Body of pancreas (tissue), 4 donors: ENCODE data around the gene ZC3H18. TPM values are rescaled to one million over a fixed set of nuclear protein-coding genes. Genes with fewer than 3 reads are reported as not detected.

ENCODE experiments used
- ATAC-seq: fragments of 150-250 bp; one replicate; pipeline ENCODE4 v1.9.1; 2016
- DNase-seq, 4 donors: peaks; one replicate each; pipeline ENCODE4 v3.0.0-alpha.2; 2019
- H3K27ac ChIP-seq, 4 donors: fragments of 200-600 bp; sonication (generic); 1 replicate in 3 of 4; 2 replicates in 1 of 4; pipeline versions ENCODE4 v1.5.1 to v1.6.1; 2016 to 2019; ENCODE audit warnings: mild to moderate bottlenecking in 1 of 4, mixed read lengths in 1 of 4, moderate library complexity in 1 of 4
- H3K27me3 ChIP-seq, 2 donors: fragments of 200-600 bp; sonication (generic); one replicate each; pipeline ENCODE4 v1.6.0; 2016; ENCODE audit warnings: mild to moderate bottlenecking in 1 of 2
- H3K36me3 ChIP-seq, 2 donors: fragments of 200-600 bp; sonication (generic); replicated peaks in 1 of 2; 2 replicates each; pipeline ENCODE4 v1.5.1; 2016; ENCODE audit warnings: low read depth in 2 of 2; ENCODE audit not compliant: insufficient read depth in 1 of 2
- H3K4me1 ChIP-seq: fragments of 200-600 bp; sonication (generic); one replicate; pipeline ENCODE4 v1.6.0; 2016
- H3K4me3 ChIP-seq, 2 donors: fragments of 200-600 bp; sonication (generic); 1 replicate in 1 of 2; 2 replicates in 1 of 2; pipeline ENCODE4 v1.5.1; 2016 to 2019
- H3K9me3 ChIP-seq, 3 donors: fragments of 200-600 bp; sonication (generic); 1 replicate in 2 of 3; 2 replicates in 1 of 3; pipeline ENCODE4 v1.5.1; 2016
- CTCF ChIP-seq, 7 experiments: fragments of 450-650 bp in 4 of 7; fragments of 200-600 bp in 3 of 7; sonication (generic) in 3 of 7; IDR thresholded peaks; one replicate each; pipeline ENCODE4 v1.5.1; 2016 to 2019; ENCODE audit warnings: antibody characterized with exemption in 7 of 7
- POLR2A ChIP-seq, 3 donors: fragments of 450-650 bp; IDR thresholded peaks; one replicate each; pipeline ENCODE4 v1.6.1; 2016; ENCODE audit warnings: antibody characterized with exemption in 3 of 3, mild to moderate bottlenecking in 2 of 3
- WGBS, 2 donors: methylation state at CpG; one replicate each; pipeline ENCODE4 v1.1.5; 2017; 5-methylcytosine and 5-hydroxymethylcytosine counted together
- intact Hi-C: fragments of 100-400 bp; cut with DNase I; formaldehyde crosslinking; loops from one replicate; pipeline ENCODE4 v1.15.1; 2023
- total RNA-seq, 2 donors: library from RNA; depleted of rRNA; stranded (reverse); fragments of >200 nt; gene quantifications; one replicate each; pipeline ENCODE4 v1.1.0, GENCODE V29; 2016

Gene ZC3H18
- total RNA-seq, 2 donors from 2014 or later, result 11.7 to 22.4 TPM

DNA sequence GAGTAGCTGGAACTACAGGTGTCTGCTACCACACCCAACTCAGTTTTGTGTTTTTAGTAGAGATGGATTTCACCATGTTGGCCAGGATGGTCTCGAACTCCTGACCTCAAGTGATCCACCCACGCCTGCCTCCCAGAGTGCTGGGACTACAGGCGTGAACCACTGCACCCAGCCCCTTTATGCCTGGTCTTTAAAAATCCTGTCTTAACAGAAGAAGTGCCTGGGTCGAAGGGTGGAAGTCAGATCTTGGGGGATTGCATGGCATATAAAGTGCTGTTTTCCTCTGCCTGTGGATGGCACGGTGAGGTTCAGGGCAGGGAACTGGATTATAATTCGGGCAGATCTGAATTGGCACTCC is 30.3 kb downstream of the ZC3H18 start:
- DNase-seq, result no peak
- no peak overlapping the region for H3K4me3 ChIP-seq
- no peaks in the 10 kb centered on the region for H3K4me1 ChIP-seq
- intact Hi-C loops, result no loop called here
- ATAC-seq, result no peak
- no peaks in the 10 kb centered on the region for H3K27me3 ChIP-seq
- WGBS, 2 donors, result 94 to 100% methylated on average over 4 to 6 of the region's 6 CpGs
- H3K36me3 ChIP-seq, result peaks cover 0 to 18% of the 10 kb centered on the region in 2 donors
- no peaks in the 10 kb centered on the region for H3K9me3 ChIP-seq
- no peak for TF ChIP-seq POLR2A (IDR thresholded peaks at IDR 0.05)
- no peak for TF ChIP-seq CTCF (IDR thresholded peaks at IDR 0.05)
- peak overlapping the region in 1 of 4 donors; percentile 74 for H3K27ac ChIP-seq

DNA sequence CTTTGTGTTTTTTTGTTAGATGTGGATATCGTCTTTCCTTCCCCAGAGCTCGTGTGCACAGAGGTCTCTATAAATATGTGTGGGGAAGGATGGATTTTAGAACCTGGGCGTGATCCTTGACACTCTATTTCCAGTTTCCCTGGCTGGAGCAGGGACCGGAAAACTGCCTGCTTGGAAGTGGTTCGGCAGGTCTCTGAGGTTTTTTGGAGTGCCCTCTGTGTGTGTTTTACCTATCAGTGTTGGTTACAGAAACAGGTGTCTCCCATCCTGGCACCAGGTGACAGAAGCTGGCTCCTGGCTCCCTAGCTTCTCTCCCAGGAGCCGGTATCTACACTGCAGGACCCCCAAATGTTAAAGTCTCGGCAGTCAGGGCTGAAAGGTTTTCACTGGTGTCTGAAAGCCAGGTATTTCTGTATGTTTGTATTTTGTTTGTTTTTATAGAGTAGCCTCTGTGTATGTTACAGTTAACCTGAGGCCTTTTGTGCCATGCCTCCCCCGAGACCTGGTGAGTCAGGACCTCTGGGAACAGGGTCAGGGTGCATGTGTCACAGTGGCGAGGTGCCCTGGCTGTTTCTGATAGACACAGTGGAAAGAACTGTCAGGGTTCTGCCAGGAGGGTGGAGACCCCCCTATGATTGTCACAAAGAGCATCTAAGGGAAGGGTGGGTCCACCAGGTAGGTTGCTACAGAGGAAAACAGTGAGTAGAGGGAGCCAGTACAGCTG is 31.3 kb downstream of the ZC3H18 start:
- intact Hi-C loops, result no loop called here
- WGBS, 2 donors, result 88 to 95% methylated on average over 9 of the region's 9 CpGs
- Histone ChIP-seq H3K4me3 (no peak overlapping the region), H3K9me3 (no peaks in the 10 kb centered on the region), H3K4me1 (no peaks in the 10 kb centered on the region), H3K27me3 (no peaks in the 10 kb centered on the region), H3K36me3 (peaks cover 0 to 23% of the 10 kb centered on the region in 2 donors), H3K27ac (no peak overlapping the region)
- DNase-seq, result no peak
- ATAC-seq, result no peak
- TF ChIP-seq POLR2A (IDR thresholded peaks at IDR 0.05) (no peak), CTCF (IDR thresholded peaks at IDR 0.05) (no peak)

GRCh38 chr16:88602091-88602490 is 31.9 kb downstream of the ZC3H18 start:
- no peaks in the 10 kb centered on the region for H3K4me1 ChIP-seq
- H3K27ac ChIP-seq, result no peak overlapping the region
- WGBS, 2 donors, result 88 to 95% methylated on average over 7 of the region's 7 CpGs
- H3K27me3 ChIP-seq, result no peaks in the 10 kb centered on the region
- TF ChIP-seq CTCF (IDR thresholded peaks at IDR 0.05), result no peak
- no peak for TF ChIP-seq POLR2A (IDR thresholded peaks at IDR 0.05)
- DNase-seq (no peak), ATAC-seq (no peak)
- intact Hi-C loops, result no loop called here
- H3K4me3 ChIP-seq, result no peak overlapping the region
- H3K9me3 ChIP-seq, result no peaks in the 10 kb centered on the region
- H3K36me3 ChIP-seq, result peaks cover 0 to 23% of the 10 kb centered on the region in 2 donors

GRCh38 chr16:88605186-88606147 is 35.3 kb downstream of the ZC3H18 start:
- 76 to 79% methylated on average over 14 to 20 of the region's 20 CpGs for WGBS, 2 donors
- no peak overlapping the region for H3K27ac ChIP-seq
- DNase-seq, result no peak
- TF ChIP-seq CTCF (IDR thresholded peaks at IDR 0.05), result no peak
- TF ChIP-seq POLR2A (IDR thresholded peaks at IDR 0.05), result no peak
- no peak for ATAC-seq
- no peak overlapping the region for H3K4me3 ChIP-seq
- H3K9me3 ChIP-seq, result no peaks in the 10 kb centered on the region
- no peaks in the 10 kb centered on the region for H3K27me3 ChIP-seq
- intact Hi-C loops, result no loop called here
- peaks cover 0 to 15% of the 10 kb centered on the region in 2 donors for H3K36me3 ChIP-seq
- H3K4me1 ChIP-seq, result no peaks in the 10 kb centered on the region
